ENCODE data around the gene WDHD1. TPM values are rescaled to one million over a fixed set of nuclear protein-coding genes. Genes with fewer than 3 reads are reported as not detected.

Gene WDHD1
- polyA plus RNA-seq, 1 donor (not counting 4 experiments of a cell fraction or from before 2014, with no cell fraction given) = 13.0 TPM

- Histone ChIP-seq H3K4me3 (ENCODE audit: control insufficient read depth in 2 of 3, extremely low read depth in 1 of 3, insufficient read depth in 2 of 3, low read depth in 1 of 3, low read length in 3 of 3) (no peak overlapping the region), H2AFZ (ENCODE audit: control insufficient read depth, low read length) (no peak overlapping the region), H3K9ac (ENCODE audit: control insufficient read depth, extremely low read depth, insufficient read depth, low read length) (no peak overlapping the region), H3K4me2 (ENCODE audit: control insufficient read depth, extremely low read depth, insufficient read depth, low read depth, low read length) (no peak overlapping the region), H3K36me3 (ENCODE audit: control insufficient read depth in 2 of 2, extremely low read depth in 1 of 2, insufficient read depth in 2 of 2, low read length in 2 of 2) (no peaks in the 10 kb centered on the region), H3K9me1 (ENCODE audit: control insufficient read depth, extremely low read depth, insufficient read depth, low read length) (no peaks in the 10 kb centered on the region), H3K9me3 (ENCODE audit: control insufficient read depth, low read depth, low read length) (no peaks in the 10 kb centered on the region), H3K79me2 (ENCODE audit: control insufficient read depth, insufficient read depth, low read length) (no peaks in the 10 kb centered on the region), H4K20me1 (ENCODE audit: control insufficient read depth, extremely low read depth, insufficient read depth, low read length) (no peaks in the 10 kb centered on the region), H3K27ac (ENCODE audit: control insufficient read depth, insufficient read depth, low read length) (no peak overlapping the region), H3K4me1 (ENCODE audit: control insufficient read depth, extremely low read depth, insufficient read depth, low read length) (peaks cover 10% of the 10 kb centered on the region), H3K27me3 (ENCODE audit: control insufficient read depth, extremely low read depth, insufficient read depth, low read length) (no peaks in the 10 kb centered on the region)
- FAIRE-seq = no peak
- DNase-seq (ENCODE audit: low read depth, low spot score) = no peak
- TF ChIP-seq EZH2 (IDR thresholded peaks at IDR 0.05; ENCODE audit: low read length) (no peak), CTCF (optimal IDR thresholded peaks at IDR 0.05 in 1 of 3, IDR thresholded peaks at IDR 0.05 in 1 of 3, conservative IDR thresholded peaks at IDR 0.05 in 1 of 3; ENCODE audit: extremely low read depth in 1 of 3, insufficient read depth in 2 of 3, low read length in 3 of 3) (no peak)
- dilution Hi-C loops (cut with MboI; ENCODE audit: extremely low pct_ligation_motif_present, low sequenced_read_pairs) = no loop called here
Observed at GRCh38 chr14:54895683-54896082, 131.2 kb downstream of the WDHD1 start.

GRCh38 chr14:54894995-54895394 is 131.9 kb downstream of the WDHD1 start:
- FAIRE-seq = no peak
- no peaks in the 10 kb centered on the region for H3K9me3 ChIP-seq (ENCODE audit: control insufficient read depth, low read depth, low read length)
- no peak for DNase-seq (ENCODE audit: low read depth, low spot score)
- no peaks in the 10 kb centered on the region for H3K79me2 ChIP-seq (ENCODE audit: control insufficient read depth, insufficient read depth, low read length)
- no peaks in the 10 kb centered on the region for H3K36me3 ChIP-seq (ENCODE audit: control insufficient read depth in 2 of 2, extremely low read depth in 1 of 2, insufficient read depth in 2 of 2, low read length in 2 of 2)
- H3K4me1 ChIP-seq (ENCODE audit: control insufficient read depth, extremely low read depth, insufficient read depth, low read length) = peaks cover 11% of the 10 kb centered on the region
- no peaks in the 10 kb centered on the region for H3K9me1 ChIP-seq (ENCODE audit: control insufficient read depth, extremely low read depth, insufficient read depth, low read length)
- TF ChIP-seq CTCF (optimal IDR thresholded peaks at IDR 0.05 in 1 of 3, IDR thresholded peaks at IDR 0.05 in 1 of 3, conservative IDR thresholded peaks at IDR 0.05 in 1 of 3; ENCODE audit: extremely low read depth in 1 of 3, insufficient read depth in 2 of 3, low read length in 3 of 3) (no peak), EZH2 (IDR thresholded peaks at IDR 0.05; ENCODE audit: low read length) (no peak)
- no peak overlapping the region for H3K9ac ChIP-seq (ENCODE audit: control insufficient read depth, extremely low read depth, insufficient read depth, low read length)
- H3K4me2 ChIP-seq (ENCODE audit: control insufficient read depth, extremely low read depth, insufficient read depth, low read depth, low read length) = peak overlapping the region; percentile 8
- dilution Hi-C loops (cut with MboI; ENCODE audit: extremely low pct_ligation_motif_present, low sequenced_read_pairs) = no loop called here
- H3K27ac ChIP-seq (ENCODE audit: control insufficient read depth, insufficient read depth, low read length) = peak overlapping the region; percentile 10
- H3K4me3 ChIP-seq (ENCODE audit: control insufficient read depth in 2 of 3, extremely low read depth in 1 of 3, insufficient read depth in 2 of 3, low read depth in 1 of 3, low read length in 3 of 3) = no peak overlapping the region
- H2AFZ ChIP-seq (ENCODE audit: control insufficient read depth, low read length) = no peak overlapping the region
- no peaks in the 10 kb centered on the region for H3K27me3 ChIP-seq (ENCODE audit: control insufficient read depth, extremely low read depth, insufficient read depth, low read length)
- no peaks in the 10 kb centered on the region for H4K20me1 ChIP-seq (ENCODE audit: control insufficient read depth, extremely low read depth, insufficient read depth, low read length)
